ENCODE results near the gene CYP4F11.
"Not testable (repeated sequence)": the region's sequence is repeated elsewhere in the genome, so short reads cannot be mapped to it uniquely, and the experiment has no call there.

The CYP4F11 gene

DNA sequence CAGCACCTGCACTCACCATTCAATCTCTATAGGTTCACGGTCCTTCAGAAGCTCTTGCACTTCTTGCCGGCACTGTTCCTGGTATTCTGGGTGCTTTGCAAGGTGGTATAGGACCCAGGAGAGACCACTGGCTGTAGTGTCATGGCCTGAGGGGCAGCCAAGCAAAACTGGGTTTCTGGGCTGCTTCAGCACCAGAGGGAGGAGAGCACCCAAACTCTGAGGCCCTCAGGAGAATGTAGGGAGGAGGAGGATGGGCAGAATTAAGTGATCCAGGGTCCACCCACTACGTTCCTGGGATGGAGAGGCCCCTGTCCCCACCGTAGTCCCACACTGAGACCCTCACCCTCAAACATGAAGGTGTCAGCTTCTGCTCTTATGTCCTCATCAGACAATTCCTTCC, 12.3 kb downstream of the CYP4F11 start:
- DNase-seq: no peak

- DNase-seq: no peak
Measured at GRCh38 chr19:15919243-15919642, 15.1 kb downstream of the CYP4F11 start.

DNA sequence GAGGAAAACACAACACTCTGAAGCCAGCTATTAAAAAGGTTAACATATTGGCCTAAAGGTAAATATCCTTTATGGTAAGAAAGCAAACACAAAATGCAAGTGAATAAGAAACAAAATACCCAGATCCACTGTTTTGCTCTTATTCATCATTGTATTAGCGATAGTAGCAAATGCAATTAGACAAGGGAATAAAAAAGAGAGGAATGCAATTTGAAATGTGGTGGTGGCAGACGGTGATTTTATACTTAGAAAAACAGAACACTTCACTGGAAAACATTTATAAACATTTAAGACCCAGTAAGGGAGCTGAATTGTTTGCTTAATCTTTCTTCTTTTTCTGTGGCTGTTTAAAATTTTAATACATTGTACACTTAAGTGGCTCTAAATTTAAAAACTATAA, 19.2 kb downstream of the CYP4F11 start:
- no peak for DNase-seq

DNA sequence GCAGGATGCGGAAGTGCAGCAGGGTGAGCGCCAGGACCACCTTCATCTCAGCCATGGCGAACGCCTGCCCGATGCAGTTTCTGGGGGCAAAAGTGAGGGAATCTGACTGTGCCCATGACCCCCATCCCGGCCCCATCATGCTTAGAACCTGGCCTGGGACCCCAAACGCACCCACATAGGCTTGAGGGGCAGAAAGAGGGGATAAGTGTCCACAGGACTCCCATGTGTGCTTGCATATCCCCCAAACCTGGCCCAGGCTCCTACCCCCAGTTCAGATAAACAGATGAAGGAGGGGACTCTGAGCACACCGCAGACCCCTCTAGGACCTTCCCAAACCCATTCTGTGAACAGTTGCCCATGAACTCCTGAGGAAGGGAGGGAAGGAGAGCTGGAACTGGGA, 20.5 kb downstream of the CYP4F11 start:
- no peak for DNase-seq

GRCh38 chr19:15913384-15913783, 20.9 kb downstream of the CYP4F11 start:
- DNase-seq: no peak

DNA sequence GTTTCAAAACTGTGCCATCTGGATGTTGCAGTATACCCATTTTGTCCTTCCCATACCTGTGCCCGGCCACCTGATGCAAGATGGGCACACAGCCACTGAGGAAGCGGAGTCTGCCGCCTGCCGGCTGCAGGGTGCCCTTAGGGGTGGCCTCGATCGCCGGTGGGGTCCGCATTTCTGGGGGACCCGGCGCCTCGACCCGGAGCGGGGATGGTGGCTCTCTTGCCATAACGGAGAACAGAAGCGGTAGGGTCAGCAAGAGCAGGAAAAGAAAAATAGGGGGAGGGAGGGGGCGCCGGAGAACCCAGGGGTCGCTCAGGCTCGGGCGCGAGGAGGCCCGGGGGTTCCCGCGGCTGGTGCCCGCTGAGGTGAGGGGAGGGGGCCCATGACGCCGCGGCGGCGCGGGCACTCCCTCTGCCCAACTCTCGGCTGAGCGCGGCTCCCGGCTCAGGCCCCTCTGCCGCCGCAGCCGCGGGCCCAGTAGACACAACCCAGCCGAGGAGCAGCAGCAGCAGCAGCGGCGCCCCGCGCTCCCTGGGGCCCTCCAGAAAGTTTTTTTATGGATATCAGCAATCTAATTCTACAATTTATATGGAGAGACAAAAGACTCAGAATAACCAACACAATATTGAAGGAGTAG, 22.6 kb downstream of the CYP4F11 start:
- DNase-seq: no peak

DNA sequence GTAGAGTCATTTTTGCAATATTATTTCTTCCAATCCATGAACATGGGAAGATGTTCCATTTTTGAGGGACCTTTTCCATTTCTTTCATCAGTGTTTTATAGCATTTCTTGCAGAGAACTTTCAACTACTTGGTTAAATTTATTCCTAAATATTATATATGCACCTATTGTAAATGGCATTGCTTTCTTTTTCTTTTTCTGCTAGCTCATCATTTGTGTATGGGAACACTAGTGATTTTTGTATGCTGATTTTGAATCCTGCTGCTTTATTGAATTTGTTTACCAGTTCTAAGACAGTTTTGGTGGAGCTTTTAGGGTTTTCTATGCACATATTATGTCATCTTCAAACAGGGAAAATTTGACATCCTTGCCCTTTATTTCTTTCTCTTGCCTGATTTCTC, 29.3 kb downstream of the CYP4F11 start:
- no peak for DNase-seq

GRCh38 chr19:15902898-15903297, 31.4 kb downstream of the CYP4F11 start:
- DNase-seq: not testable (repeated sequence)

GRCh38 chr19:15902254-15902653, 32.1 kb downstream of the CYP4F11 start:
- no peak for DNase-seq

DNA sequence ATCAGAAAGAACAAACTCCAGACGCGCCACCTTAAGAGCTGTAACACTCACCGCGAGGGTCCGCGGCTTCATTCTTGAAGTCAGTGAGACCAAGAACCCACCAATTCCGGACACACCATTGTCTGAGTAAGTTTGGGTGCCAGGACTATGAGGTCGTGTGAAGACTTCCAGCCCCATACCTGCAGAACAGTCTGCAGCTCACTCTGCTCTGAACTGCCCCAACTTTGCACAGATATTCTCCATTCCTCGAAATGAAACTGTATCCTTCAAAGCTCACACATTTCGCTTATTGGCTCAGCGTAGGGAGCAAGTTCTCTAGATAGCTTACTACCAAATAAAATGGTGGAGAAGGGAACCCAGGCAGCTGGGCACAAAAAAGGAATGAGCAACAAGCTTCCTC, 33.8 kb downstream of the CYP4F11 start:
- DNase-seq: no peak

DNA sequence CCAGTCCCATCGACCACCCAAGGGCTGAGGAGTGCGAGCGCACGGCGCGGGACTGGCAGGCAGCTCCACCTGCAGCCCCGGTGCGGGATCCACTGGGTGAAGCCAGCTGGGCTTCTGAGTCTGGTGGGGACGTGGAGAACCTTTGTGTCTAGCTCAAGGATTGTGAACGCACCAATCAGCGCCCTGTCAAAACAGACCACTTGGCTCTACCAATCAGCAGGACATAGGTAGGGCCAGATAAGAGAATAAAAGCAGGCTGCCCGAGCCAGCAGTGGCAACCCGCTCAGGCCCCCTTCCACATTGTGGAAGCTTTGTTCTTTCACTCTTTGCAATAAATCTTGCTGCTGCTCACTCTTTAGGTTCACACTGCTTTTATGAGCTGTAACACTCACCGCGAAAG, 34.3 kb downstream of the CYP4F11 start:
- DNase-seq: not testable (repeated sequence)

GRCh38 chr19:15899561-15899960, 34.8 kb downstream of the CYP4F11 start:
- not testable (repeated sequence) for DNase-seq

DNA sequence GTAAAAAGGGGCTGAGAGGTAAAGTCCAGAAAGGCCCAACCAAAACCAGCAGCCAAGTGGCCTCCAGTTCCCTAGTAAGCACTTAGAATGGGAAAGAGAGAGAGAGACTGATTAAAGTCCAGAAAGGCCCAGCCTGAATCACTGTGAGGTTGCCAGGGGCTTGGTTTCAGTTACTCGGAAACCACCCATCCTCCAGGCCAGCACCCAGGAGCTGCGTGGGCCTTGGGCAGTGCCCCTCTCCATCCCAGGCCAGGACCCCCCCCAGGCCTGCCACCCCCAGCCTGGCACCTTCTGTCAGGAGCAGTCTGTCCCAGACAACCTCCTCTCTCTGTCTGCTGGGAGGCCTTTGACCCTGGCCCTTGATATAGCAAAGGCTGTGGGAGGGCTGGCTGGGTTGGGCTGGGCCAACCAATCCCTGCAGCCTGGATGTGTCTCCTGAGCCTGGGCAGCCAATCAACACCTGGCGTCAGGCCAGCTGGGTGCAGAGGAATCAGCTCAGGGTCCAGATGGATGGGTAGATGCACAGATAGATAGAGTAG, 36.5 kb downstream of the CYP4F11 start, which contains the start of gene CYP4F2:
CYP4F2 (minus strand) TSS at position 337 of the 539 bp plus-strand sequence. CDS start 463 bp downstream, outside the sequence.
- no peak for DNase-seq

- no peak for DNase-seq
Measured at GRCh38 chr19:15897026-15897737, 37.1 kb downstream of the CYP4F11 start.

- no peak for DNase-seq
Measured at GRCh38 chr19:15895876-15896430, 38.4 kb downstream of the CYP4F11 start.

- DNase-seq: no peak
Measured at GRCh38 chr19:15894359-15894758, 40.0 kb downstream of the CYP4F11 start.

- DNase-seq: no peak
Measured at GRCh38 chr19:15893477-15893876, 40.9 kb downstream of the CYP4F11 start.

DNA sequence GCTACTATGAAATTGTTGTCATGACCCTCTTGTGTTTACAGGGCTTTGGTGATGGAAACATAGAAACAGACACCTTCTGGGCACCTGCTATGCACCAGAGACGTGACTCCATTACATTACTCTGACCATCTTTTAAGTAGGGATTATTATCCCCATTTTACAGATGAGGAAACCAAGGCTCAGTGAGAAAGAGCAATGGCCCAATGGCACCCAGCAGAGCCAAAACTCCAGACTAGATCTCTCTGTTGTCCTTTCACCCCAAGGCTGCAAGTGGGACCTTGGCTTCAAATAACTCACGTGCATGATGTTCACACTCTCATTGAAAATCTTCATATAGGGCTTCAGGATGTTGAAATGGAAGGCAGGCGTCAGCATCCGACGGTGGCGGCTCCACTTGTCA, 42.3 kb downstream of the CYP4F11 start:
- no peak for DNase-seq

DNA sequence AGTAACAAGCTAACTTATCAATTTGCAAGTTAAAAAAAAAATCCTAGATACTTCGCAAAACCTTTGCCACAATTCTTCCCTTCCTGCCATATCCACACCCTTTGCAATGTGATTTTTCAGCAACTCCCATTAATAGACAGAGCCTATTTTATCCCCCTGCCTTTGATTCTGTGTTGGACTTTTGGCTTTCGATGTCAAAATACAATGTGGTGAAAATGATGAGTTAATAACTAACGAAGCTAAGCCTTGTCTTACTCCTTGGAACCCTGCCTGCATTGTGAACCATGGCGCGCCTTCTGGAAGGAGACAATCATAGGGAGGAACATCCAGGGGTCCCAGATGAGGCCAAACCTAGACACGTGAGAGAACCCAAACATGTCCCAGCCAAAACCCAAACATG, 42.9 kb downstream of the CYP4F11 start:
- DNase-seq: no peak

DNA sequence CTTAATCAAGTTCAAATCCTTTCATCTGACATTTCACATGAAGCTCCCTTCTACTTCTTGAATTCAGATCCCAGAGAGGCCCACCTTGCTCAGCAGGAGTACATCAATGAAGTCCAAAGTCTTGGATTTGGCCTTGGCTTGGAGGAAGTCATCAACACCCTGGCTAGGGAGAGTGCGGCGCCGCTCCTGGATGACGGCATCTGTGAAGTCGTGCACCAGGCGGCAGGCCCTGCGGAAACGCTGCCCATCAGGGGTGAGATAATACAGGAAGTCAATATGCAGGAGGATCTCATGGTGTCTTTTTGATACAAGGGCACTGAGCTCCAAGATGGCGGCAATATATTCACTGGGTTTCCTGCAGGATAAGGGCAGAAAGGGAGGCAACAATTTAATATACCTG, 45.0 kb downstream of the CYP4F11 start:
- not testable (repeated sequence) for DNase-seq

DNA sequence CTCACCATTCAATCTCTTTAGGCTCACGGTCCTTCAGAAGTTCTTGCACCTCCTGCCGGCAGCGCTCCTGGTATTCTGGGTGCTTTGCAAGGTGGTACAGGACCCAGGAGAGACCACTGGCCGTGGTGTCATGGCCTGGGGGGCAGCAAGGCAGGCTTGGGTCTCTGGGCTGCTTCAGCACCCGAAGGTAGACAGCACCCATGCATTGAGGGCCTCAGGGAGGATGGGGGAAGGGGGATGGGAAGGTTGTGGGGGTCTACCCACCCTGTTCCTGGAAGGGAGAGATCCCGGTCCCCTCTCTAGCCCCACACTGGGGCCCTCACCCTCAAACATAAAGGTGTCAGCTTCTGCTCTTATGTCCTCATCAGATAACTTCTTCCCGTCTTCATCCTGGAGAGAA, 48.4 kb downstream of the CYP4F11 start:
- DNase-seq: no peak

DNA sequence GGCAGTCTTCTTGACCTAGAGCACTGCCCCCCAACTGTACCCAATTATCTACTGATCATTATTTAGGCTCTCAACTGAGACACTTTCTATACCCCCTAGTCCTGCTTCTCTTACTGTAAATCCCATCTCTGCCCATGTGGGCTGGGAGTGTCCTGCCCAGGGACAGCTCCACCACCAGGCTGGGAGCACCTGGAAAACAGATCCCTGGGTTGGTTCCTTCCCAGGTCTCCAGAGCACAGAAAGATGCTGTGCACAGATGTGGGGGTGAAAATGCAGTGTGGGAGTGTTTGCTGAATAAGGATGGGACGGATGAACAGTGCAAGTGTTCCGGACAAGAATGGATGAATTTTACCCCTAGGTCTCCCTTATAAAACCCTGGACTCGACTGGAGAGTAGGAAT, 49.2 kb downstream of the CYP4F11 start:
- no peak for DNase-seq

DNA sequence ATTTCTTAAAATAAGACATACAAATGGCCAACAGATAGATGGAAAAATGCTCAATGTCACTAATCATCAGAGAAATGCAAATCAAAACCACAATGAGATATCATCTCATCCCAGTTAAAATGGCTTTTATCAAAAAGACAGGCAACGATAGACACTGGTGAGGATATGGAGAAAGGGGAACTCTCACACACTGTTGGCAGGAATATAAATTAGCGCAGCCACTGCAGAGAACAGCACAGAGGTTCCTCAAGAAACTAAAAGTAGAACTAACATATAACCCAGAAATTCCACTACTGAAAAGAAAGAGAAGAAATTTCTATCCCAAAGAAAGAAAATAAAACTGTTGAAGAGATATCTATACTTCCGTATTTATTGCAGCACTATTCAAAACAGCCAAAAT, 51.0 kb downstream of the CYP4F11 start:
- not testable (repeated sequence) for DNase-seq
